Measurements from ENCODE around the gene VCPKMT.
"Not testable (repeated sequence)": the region's sequence is repeated elsewhere in the genome, so short reads cannot be mapped to it uniquely, and the experiment has no call there.

VCPKMT gene

DNA sequence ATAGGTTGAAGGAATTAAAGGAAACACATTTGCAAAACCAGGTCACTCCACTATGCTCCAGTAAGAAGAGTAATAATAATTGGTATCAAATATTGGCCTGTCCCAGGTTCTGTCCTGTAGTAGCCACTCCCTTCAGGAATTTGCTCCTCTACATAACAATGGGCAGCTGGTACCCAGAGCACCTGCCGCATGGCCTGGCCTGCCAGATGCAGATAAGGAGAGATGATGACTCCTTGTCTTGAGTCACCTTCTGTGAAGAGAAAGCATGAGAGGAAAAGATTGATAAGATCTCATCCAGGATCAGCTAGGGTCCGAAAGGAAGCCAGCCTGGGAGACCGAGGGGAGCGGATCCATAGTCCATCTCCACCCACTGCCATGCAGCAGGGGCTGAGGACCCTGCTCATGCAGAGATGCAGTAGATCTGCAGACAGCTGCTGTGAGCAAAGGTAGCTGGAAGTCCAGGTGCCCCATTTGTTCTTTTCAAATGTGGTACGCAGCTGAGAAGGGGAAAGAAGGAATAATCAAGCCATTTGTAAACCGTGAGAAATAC is 24.3 kb downstream of the VCPKMT start:
- no peak for DNase-seq (ENCODE audit: low read depth)

DNA sequence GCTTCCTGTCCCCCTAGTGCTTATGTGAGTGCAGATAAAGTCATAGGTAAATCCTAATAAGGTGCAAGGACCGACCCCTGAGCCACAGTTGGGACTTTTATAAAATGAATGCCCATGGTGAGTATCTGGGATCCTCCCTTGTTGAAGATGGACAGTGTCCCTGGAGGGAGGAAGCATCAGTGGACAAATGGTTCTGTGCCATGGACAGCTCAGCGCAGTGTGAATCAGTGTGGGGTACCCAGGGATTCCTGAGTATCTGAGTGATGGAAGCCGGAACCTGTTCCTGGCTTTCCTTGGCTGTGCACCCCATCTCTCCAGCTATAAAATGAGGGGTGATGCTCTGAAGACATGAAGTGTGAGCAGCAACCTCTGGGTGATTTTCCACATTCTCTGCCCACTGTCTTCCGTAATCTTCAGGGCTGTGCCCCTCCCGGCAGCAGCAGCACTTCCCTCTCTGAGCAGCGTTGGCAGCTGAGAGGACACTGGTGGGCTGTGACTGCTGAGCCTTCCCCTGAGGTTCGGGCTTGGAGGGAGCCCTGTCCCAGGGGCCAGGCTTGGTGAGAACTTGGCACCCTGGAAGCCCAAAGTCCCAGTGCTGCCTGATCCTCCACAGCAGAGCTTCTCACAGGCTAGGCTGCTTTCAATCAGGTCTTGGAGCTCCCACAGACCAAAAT is 25.0 kb downstream of the VCPKMT start:
- no peak for DNase-seq (ENCODE audit: low read depth)

DNA sequence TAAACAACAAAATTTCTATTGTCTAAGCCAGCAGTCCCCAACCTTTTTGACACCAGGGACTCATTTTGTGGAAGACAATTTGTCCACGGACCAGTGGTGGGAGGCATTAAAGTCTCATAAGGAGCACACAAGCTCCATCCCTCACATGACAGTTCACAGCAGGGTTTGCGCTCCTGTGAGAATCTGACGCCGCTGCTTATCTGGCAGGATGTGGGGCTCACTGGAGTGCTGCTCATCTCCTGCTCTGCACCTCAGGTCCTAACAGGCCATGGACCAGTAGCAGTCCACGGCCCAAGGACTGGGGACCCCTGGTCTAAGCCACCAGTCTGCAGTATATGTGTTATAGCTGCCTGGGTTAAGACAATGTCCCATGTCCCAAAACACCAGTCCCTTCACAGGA is 27.2 kb downstream of the VCPKMT start:
- no peak for DNase-seq (ENCODE audit: low read depth)

DNA sequence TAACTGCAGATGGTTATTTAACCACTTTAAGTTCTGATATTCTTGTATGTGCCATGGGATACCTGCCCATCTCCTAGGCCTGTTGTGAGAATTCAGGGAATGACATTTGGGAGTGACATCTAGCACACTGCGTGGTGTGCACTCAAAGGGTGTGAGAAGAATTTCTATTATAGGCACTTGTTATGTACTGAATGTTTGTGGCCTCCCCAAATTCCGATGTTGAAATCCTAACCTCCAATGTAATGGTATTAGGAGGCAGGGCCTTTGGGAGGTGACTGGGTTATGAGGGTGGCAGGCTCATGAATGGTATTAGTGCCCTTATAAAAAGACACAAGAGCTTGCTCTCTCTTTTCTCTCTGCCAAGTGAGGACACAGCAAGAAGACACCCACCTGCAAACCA is 27.6 kb downstream of the VCPKMT start:
- no peak for DNase-seq (ENCODE audit: low read depth)

DNA sequence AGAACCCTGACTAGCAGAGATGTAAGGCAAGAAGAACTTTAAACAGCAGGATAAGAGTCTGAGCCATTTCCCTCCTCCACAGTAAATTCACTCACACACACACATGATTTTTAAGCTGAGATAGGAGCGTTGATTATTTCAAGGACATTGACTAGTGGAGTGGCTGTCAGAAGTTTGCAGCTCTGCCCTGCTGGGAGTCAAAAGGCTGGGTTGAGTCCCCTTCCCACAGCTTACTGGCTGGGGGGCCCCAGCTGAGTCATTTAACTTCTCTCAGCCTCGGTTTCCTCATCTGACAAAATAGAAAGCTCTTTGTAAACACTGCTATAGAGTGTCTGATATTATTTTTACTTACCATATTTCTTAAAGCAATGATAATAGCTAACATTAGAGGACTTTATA is 28.3 kb downstream of the VCPKMT start:
- no peak for DNase-seq (ENCODE audit: low read depth)

DNA sequence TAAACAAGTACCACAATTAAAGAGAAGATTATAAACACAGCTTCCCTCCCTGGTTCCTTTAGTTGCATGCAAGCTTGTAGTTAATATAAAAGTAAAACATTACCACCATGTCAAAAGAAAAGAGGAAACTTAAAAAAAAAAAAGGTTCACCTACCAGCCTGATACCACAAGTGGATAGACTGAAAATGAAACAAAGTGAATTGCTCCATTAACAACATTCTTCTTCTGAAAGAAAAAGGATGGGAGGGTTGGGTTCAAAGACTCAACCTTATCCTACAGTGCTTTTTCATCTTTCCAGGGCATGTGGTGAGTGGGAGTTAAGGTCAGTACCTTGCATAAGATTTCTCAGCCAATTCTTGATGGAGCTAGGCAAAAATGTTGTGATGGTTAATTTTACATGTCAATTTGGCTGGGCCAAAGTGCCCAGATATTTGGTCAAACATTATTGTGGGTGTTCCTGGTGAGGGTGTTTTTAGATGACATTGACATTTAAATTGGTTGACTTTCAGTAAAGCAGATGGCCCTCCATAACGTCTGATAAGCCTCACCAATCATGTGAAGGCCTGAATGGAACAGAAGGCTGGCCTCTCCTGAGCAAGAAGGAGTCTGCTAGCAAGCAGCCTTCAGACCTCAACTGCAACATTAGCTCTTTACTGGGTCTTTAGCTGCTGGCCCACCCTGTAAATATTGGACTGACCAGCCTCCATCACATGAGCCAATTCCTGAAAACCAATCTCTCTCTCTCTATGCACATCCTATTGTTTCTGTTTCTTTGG is 28.8 kb downstream of the VCPKMT start:
- no peak for DNase-seq (ENCODE audit: low read depth)

DNA sequence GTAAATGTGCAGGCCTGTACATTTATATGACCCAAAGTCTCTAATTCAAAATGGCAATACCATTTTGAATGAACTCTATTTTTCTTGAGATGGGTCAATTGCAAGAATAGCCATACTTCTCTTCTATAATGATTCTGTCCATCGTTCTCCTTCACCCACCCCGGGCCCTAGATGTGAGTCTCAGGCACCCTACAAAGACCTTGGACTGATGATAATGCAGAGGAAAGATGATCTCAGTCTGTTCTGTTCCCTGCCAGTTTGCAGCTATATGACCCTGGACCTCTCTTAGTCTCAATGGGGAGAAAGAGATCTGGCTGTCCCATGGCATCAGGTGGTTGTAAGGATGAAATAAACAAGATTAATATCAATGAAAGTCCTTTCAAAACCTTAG is 30.1 kb downstream of the VCPKMT start:
- DNase-seq (ENCODE audit: low read depth), result no peak

DNA sequence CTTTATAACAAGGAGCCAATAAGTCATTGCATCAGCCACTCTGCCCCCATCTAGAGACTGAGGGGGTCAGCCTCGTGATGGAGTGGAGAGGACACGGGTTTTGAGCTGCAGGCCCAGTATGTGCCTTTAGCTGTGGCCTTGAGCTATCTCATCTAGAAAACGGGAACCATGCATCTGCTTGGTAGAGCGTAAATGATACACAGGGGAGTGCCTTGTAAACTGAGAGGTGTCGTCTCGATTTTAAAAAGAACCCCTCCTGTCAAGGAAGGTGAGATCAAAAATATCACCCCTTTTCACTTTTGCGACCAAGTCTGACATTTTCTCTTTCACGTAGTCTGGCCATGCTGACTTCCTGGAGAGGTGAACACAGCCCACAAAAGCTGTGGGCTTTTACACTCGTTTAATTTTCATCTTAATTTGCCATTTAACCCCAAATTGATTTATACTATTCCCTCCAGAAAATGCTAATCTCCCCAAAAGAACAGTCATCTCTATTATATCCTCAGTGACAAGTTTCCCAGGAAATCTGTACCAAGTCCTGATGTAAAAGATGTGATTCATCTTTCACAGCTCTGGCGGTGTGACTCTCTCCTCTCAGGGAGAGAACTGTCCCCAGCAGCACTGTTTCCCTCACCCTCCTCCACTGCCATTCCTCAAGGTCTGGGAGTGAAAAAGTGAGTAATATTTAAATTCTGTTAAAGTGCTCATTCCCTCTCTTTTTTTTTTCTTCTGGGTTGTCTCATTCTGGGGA is 30.6 kb downstream of the VCPKMT start:
- DNase-seq (ENCODE audit: low read depth), result peak; percentile 49

DNA sequence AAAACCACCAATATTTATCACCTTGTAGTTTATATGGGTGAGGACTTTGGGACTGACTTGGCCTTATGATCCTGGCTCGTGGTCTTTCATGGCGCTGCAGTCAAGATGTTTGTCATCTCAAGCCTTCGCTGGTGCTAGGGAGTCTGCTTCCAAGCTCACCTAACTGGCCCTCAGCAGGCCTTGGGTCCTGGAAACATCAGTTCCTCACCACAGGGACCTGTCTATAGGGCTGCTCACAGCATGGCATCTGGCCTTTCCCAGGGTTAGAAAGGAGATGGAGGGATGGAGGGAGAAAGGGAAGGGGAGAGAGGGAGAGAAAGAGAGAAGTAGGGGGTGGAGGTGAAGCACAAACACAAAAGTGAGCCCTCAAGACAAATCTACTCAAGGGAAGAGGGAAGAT is 31.7 kb downstream of the VCPKMT start:
- no peak for DNase-seq (ENCODE audit: low read depth)

DNA sequence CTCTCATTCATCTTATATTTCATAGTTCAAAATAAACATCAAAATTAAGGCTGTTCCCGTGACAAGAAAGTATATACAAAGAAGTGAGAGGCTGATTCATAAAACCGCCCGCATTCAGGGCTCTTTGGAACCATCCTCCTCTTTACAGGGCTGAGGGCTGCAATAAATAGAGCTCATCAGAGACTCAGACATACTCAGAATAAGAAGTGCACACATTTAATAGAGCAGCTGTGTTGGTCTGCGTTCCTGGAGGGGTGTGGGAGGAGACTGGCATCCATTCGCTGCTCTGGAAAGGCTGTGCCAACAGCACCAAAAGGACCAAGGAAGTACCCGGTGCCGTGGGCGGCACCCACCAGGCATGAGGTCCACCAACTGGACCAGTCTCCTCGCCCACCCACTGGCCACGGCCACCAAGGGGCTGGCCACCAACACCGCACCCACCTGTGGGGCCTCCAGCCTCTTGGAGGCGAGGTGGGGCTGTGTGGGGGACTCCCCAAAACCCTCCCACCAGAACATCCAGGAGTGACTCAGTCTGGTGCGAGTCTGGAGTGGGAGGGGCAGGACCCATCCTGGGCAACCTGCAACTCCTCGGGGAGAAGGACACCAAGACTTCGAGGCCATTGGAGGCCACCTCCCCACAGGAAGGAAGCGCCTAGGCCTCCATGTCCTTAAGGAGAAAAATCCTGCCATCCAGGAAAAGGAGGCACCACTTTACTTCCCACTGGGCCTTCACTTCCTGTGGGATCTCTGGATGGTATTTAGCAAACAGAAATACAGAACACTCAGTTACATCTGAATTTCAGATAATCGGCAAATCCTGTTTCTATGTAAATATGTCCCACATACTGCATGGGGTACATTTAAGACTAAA is 32.7 kb downstream of the VCPKMT start:
- DNase-seq (ENCODE audit: low read depth), result no peak

DNA sequence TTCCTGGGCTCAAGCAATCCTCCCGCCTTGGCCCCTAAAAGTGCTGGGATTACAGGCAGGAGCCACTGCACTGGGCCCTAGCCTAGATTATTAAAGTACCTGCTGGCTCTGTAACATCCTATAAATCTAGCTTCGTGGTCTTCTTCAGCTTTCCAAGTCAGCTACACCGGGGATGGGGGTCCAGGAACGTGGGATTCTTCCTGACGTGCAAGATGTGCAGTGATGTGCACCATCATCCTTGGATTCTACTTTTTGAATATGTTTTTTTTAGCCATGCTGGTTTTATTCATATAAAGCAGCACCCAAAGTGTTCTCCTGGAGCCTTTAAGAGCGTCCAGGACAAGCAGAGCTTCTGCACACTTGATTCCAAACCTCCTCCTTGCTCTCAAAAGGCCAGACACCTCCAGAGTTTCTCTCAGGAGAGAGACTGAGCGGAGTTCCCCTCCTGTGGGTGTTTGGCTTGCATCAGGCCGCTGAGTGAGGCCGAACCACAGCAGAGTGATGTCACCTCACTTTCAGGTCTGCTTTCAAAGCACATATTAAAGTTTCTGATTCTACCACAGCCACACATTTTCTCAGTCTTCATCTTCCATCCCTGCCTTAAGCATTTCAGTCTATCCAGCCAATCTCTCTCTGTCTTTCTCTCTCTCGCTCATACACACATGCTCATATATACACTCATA is 33.4 kb downstream of the VCPKMT start:
- DNase-seq (ENCODE audit: low read depth), result peak; percentile 73

DNA sequence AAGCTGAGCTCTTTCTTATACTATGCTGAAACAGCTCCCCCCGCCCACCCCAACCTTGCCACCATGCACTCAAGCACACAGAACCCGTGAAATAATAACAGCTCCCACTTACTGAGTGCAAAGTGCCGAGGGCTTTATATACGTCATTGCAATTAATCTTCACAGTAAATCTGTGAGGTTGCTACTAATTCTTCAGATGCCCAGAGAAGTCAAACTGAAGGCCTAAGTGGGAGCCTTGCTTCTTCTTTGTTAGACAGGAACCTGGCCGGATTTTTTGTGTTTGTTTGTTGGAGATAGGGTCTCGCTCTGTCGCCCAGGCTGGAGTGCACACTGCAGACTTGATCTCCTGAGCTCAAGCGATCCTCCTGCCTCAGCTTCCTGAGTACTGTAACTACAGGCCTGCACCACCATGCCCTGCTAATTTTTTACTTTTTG is 34.0 kb downstream of the VCPKMT start:
- DNase-seq (ENCODE audit: low read depth), result no peak

DNA sequence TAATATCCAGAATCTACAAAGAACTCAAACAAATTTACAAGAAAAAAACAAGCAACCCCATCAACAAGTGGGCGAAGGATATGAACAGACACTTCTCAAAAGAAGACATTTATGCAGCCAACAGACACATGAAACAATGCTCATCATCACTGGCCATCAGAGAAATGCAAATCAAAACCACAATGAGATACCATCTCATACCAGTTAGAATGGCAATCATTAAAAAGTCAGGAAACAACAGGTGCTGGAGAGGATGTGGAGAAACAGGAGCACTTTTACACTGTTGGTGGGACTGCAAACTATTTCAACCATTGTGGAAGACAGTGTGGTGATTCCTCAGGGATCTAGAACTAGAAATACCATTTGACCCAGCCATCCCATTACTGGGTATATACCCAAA is 37.3 kb downstream of the VCPKMT start:
- not testable (repeated sequence) for DNase-seq (ENCODE audit: low read depth)

DNA sequence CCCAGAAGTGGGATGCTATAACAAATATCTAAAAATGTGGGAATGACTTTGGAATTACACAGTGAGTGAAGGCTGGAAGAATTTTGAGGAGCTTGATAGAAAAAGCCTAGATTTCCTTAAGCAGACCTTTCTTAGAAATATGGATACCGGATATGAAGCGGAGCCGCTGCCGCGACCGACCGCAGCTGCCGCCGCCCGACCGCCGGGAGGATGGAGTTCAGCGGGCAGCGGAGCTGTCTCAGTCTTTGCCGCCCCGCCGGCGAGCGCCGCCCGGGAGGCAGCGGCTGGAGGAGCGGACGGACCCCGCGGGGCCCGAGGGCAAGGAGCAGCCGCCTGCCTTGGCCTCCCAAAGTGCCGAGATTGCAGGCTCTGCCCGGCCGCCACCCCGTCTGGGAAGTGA is 42.7 kb downstream of the VCPKMT start:
- DNase-seq (ENCODE audit: low read depth), result not testable (repeated sequence)

DNA sequence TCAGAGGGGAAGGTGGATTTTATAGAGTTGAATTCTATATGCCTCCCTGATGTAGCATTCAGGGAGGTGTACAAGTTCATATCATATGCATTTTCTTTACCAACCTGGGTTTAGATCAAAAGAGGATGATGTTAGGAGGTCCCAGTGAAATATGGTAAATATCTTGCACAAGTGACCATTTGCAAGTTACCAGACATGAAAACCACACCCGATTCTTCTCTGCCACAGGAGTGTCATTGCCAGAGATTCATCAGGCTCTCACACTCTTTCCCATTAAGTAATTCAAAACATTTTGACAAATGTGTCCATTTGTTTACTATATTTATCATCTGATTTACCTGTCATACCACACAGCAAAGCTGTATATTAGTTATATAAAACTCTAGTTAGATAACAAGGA is 44.0 kb downstream of the VCPKMT start:
- no peak for DNase-seq (ENCODE audit: low read depth)

DNA sequence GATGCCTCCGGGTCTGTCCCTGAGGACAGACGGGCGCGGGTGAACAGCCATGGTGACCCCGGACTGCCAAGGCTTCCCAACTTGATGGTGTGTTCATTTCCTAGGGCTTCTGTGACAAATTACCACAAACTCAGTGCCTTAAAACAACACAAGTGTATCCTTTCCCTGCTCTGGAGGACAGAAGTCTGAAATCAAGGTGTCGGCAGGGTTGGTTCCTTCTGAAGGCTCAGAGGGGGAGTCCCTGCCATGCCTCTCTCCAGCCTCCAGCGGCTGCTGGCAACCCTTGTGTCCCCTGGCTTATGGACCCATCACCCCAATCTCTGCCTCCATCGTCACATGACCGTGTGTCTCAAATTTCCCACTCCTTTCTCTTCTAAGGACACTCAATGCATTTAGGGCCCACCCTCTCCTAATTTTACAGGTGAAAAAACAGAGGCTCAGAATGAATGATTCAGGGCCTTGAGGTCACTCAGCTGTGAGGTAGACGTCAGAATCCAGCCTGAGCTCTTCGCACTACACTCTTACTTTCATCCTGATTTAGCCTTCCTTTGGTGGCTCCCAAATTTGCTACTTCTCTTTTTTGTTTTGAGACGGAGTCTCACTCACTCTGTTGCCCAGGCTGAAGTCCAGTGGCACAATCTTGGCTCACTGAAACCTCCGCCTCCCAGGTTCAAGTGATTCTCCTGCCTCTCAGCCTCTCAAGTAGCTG is 45.4 kb downstream of the VCPKMT start:
- no peak for DNase-seq (ENCODE audit: low read depth)

DNA sequence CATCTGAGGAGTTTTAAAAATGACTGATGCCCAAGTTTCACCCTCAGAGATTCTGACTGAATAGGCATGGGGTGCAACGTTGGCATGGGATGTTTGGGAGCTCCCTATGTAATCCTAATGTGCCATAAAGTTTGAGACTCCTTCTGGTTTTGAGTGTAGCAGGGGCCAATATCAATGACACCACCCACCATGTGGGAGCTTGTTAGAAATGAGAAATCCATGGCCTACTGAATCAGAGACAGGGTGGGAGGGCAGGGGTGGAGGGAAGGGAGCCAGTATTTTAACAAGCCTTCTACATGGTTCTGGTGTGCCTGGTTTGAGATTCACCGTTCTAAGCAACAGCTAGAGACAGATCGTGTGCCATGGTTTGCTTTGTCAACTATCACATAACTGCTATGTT is 46.1 kb downstream of the VCPKMT start:
- DNase-seq (ENCODE audit: low read depth), result no peak

DNA sequence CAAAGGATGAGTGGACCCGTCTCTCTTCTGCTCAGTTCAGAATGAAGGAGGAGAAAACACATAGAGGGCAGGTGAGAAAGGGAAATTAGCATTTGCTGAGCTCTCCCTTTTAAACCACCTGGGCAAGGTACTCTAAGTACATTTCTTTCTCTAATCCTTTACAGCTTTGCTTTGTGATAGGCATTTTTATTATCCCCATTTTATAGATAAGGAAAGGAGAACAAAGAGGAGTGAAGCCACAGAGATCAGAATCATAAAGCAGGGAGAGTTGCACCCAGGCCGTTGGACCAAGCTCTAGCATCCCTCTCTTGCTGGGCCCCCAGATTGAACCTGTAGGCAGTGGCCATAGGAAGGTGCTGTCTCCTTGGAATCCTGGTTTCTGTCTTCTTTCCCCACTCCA is 47.0 kb downstream of the VCPKMT start:
- no peak for DNase-seq (ENCODE audit: low read depth)

DNA sequence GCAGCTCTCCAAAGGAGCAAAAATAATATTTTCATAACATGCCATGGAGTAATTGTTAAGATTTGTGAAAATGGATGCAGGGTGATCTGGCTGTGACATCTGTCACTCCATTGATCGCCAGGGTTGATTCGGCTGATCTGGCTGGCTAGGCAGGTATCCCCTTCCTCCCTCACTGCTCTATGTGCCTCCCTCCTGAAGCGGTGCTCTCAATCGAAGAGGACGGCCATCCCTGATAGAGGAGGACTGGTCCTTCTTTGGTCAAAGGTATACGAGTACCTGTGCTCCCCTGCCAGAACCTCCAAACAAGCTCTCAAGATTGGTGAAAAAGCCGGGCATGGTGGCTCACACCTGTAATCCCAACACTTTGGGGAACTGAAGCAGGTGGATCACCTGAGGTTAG is 47.9 kb downstream of the VCPKMT start:
- no peak for DNase-seq (ENCODE audit: low read depth)

DNA sequence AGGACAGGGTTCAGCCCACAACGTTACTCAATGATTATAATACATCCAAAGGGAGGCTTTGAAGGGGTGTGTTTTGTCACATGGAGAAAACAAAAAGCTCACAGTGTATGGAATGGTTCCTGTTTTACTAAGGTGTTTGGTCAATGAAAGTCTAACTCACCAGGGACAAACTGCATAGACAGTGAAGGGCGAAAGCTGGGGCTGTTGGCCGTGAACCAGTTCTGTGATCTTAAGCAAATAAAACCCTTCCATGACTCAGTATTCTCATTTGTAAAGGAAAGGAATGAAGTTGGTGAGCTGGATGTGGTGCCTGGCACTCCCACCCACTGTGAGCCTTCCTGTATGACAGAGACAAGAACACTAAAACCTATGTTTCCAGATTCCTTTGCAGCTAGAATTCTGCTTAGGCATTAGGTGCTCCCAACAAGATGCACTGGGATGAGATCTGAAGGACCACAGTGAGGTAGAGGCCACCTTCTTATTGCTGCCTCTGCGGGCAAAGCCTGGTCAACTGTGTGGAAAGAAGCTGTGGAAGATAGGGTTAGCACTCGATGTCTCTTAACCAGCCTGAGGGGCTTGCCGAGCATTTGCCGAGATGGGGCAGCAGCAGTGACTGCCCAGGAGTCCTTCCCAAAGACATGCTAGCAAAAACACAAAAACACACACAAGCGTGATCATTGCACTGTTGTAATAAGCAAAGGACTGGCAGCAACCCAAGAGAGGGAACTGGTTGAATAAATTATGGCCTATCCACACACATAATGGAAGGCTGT is 48.5 kb downstream of the VCPKMT start:
- peak; percentile 89 for DNase-seq (ENCODE audit: low read depth)

Measured in iris pigment epithelial cell (primary cell).